ENCODE measurements around the gene TBC1D24. TPM values are rescaled to one million over a fixed set of nuclear protein-coding genes. Genes with fewer than 3 reads are reported as not detected.

Gene TBC1D24
- polyA plus RNA-seq, 1 of the 3 experiments (the other 2 are of a cell fraction) = 6.7 TPM

DNA sequence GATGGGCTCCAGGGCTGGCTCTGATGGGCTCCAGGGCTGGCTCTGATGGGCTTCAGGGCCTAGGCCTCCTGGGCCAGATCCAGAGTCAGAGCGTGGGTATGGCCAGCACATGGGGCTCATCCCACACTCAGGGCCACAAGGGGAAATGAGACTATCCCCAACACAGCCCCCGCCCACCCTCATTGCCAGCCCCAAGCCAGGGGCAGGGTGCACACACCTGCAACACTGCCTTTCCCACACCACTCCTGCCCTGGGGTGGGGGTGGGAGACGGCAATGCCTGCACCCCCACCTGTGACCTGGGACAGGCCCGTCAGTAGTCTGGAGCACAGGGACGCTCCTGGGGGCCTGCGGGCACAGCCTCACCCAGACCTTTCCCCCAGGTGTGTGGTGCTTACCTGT, 24.5 kb downstream of the TBC1D24 start:
- Histone ChIP-seq H3K36me3 (replicated peaks in 1 of 2; ENCODE audit: control insufficient read depth in 1 of 2, insufficient read depth in 2 of 2, low read length in 1 of 2) (peaks cover 0 to 16% of the 10 kb centered on the region in 2 experiments), H2AFZ (ENCODE audit: low read depth) (no peak overlapping the region), H3K4me2 (no peak overlapping the region), H3K27ac (ENCODE audit: low read depth in 2 of 2, low read length in 1 of 2) (no peak overlapping the region), H3K9me3 (no peaks in the 10 kb centered on the region), H3K9ac (no peak overlapping the region), H3K4me1 (ENCODE audit: control insufficient read depth in 1 of 2, insufficient read depth in 2 of 2, low read depth in 1 of 2, low read length in 1 of 2) (peaks cover 0 to 27% of the 10 kb centered on the region in 2 experiments; a peak in 1 of 4 replicates), H4K20me1 (ENCODE audit: insufficient read depth) (0 out of 2 replicates have a peak, but pooled peaks cover 4% of the 10 kb centered on the region), H3K4me3 (ENCODE audit: low read depth in 2 of 2, low read length in 1 of 2) (no peak overlapping the region), H3K9me2 (no peaks in the 10 kb centered on the region), H3K79me2 (ENCODE audit: insufficient read depth) (no peaks in the 10 kb centered on the region), H3K27me3 (ENCODE audit: insufficient read depth) (no peaks in the 10 kb centered on the region), H3F3A (replicated peaks; ENCODE audit: insufficient read depth) (peaks cover 4% of the 10 kb centered on the region)
- ChIA-PET CTCF (interaction anchor here (1.0 to 4.3 kb wide), 7 partner anchors 13 to 76 kb away, joined by 3 to 95 read pairs (median 5); partner anchors contain the start of genes CCNF, NTN3, TBC1D24 and TEDC2), POLR2A (no interaction called here)
- DNase-seq = no peak
- WGBS (ENCODE audit: low lambda C conversion rate) = 87% methylated on average over 4 of the region's 6 CpGs
- TF ChIP-seq EP300 (IDR thresholded peaks at IDR 0.05; ENCODE audit: borderline replicate concordance in 1 of 2, low read depth in 1 of 2, low read length in 1 of 2) (no peak), SMC3 (IDR thresholded peaks at IDR 0.05; ENCODE audit: low read depth, low read length) (no peak), SIN3A (IDR thresholded peaks at IDR 0.05; ENCODE audit: borderline replicate concordance, low read depth, low read length) (no peak), TEAD4 (IDR thresholded peaks at IDR 0.05; ENCODE audit: borderline replicate concordance, insufficient read depth) (no peak), GATA2 (CRISPR knock-in tag; IDR thresholded peaks at IDR 0.05) (no peak), FOSL2 (IDR thresholded peaks at IDR 0.05; ENCODE audit: borderline replicate concordance, low read depth) (no peak), MXI1 (IDR thresholded peaks at IDR 0.05; ENCODE audit: low read depth, low read length) (no peak), ELF1 (IDR thresholded peaks at IDR 0.05) (no peak), GABPA (IDR thresholded peaks at IDR 0.05; ENCODE audit: low read depth) (no peak), MEF2A (IDR thresholded peaks at IDR 0.05; ENCODE audit: borderline replicate concordance, low read depth) (no peak), RCOR1 (IDR thresholded peaks at IDR 0.05; ENCODE audit: low read length) (no peak), EZH2phosphoT487 (IDR thresholded peaks at IDR 0.05; ENCODE audit: borderline replicate concordance, low read depth) (no peak), POLR2AphosphoS5 (IDR thresholded peaks at IDR 0.05; ENCODE audit: low read depth, low read length) (no peak), RAD21 (IDR thresholded peaks at IDR 0.05; ENCODE audit: low read length) (no peak), ZBTB33 (IDR thresholded peaks at IDR 0.05; ENCODE audit: borderline replicate concordance, low read depth) (no peak), FOXJ3 (CRISPR knock-in tag; IDR thresholded peaks at IDR 0.05) (no peak)
- TF ChIP-seq, protein P1, sequence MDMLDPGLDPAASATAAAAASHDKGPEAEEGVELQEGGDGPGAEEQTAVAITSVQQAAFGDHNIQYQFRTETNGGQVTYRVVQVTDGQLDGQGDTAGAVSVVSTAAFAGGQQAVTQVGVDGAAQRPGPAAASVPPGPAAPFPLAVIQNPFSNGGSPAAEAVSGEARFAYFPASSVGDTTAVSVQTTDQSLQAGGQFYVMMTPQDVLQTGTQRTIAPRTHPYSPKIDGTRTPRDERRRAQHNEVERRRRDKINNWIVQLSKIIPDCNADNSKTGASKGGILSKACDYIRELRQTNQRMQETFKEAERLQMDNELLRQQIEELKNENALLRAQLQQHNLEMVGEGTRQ (IDR thresholded peaks at IDR 0.05; ENCODE audit: borderline replicate concordance, low read depth, low read length) = no peak
- TF ChIP-seq, protein P2, sequence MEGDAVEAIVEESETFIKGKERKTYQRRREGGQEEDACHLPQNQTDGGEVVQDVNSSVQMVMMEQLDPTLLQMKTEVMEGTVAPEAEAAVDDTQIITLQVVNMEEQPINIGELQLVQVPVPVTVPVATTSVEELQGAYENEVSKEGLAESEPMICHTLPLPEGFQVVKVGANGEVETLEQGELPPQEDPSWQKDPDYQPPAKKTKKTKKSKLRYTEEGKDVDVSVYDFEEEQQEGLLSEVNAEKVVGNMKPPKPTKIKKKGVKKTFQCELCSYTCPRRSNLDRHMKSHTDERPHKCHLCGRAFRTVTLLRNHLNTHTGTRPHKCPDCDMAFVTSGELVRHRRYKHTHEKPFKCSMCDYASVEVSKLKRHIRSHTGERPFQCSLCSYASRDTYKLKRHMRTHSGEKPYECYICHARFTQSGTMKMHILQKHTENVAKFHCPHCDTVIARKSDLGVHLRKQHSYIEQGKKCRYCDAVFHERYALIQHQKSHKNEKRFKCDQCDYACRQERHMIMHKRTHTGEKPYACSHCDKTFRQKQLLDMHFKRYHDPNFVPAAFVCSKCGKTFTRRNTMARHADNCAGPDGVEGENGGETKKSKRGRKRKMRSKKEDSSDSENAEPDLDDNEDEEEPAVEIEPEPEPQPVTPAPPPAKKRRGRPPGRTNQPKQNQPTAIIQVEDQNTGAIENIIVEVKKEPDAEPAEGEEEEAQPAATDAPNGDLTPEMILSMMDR (IDR thresholded peaks at IDR 0.05) = no peak
- TF ChIP-seq, protein P3, sequence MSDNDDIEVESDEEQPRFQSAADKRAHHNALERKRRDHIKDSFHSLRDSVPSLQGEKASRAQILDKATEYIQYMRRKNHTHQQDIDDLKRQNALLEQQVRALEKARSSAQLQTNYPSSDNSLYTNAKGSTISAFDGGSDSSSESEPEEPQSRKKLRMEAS (IDR thresholded peaks at IDR 0.05; ENCODE audit: low read depth) = no peak
